OCI-LY7 (cell line): ENCODE results near the gene TSNAXIP1. TPM values are rescaled to one million over a fixed set of nuclear protein-coding genes. Genes with fewer than 3 reads are reported as not detected.

Experiments used
- BruUV-seq: library from RNA; stranded (reverse); fragments of 400-500 nt; replicated peaks from 2 replicates; lab custom pipeline; 2021; lab: Mats Ljungman, UMichigan
- CTCF ChIA-PET: fragments of 300-600 bp; sonication (Branson Sonifier 250); formaldehyde crosslinking; loops from one replicate; lab custom pipeline; 2022; ENCODE audit warnings: antibody characterized with exemption; ENCODE audit not compliant: unreplicated experiment; lab: Charles Lee
- POLR2A ChIA-PET: fragments of 300-600 bp; sonication (Branson Sonifier 250); formaldehyde crosslinking; loops from one replicate; lab custom pipeline; 2022; ENCODE audit warnings: antibody characterized with exemption; lab: Charles Lee
- DNase-seq: peaks from one replicate; pipeline ENCODE4 v3.0.0-alpha.2; 2015; ENCODE audit warnings: low spot score
- H2AFZ ChIP-seq: fragments of 200-600 bp; sonication (generic), shearing (Covaris generic); 2 replicates; pipeline ENCODE4 v1.6.1; 2014; ENCODE audit warnings: mild to moderate bottlenecking, antibody characterized with exemption, low read length, moderate library complexity
- H3K27ac ChIP-seq: fragments of 200-600 bp; sonication (generic); 2 replicates; pipeline ENCODE4 v1.5.1; 2014; ENCODE audit warnings: mixed run types, low read depth, mild to moderate bottlenecking, moderate library complexity, low read length, inconsistent platforms; ENCODE audit not compliant: poor library complexity, severe bottlenecking
- H3K36me3 ChIP-seq: fragments of 200-600 bp; sonication (generic); 2 replicates; pipeline ENCODE4 v1.6.1; 2014; ENCODE audit warnings: mild to moderate bottlenecking, antibody characterized with exemption, low read length, moderate library complexity, mixed read lengths; ENCODE audit not compliant: insufficient read depth
- H3K4me1 ChIP-seq: fragments of 200-600 bp; sonication (generic); 2 replicates; pipeline ENCODE4 v1.5.1; 2014; ENCODE audit warnings: mild to moderate bottlenecking, low read length; ENCODE audit not compliant: insufficient read depth, poor library complexity, severe bottlenecking
- H3K4me2 ChIP-seq: fragments of 200-600 bp; sonication (generic); 2 replicates; pipeline ENCODE4 v1.6.1; 2014; ENCODE audit warnings: mild to moderate bottlenecking, low read length
- H3K4me3 ChIP-seq: fragments of 200-600 bp; sonication (generic); 2 replicates; pipeline ENCODE4 v1.5.1; 2014; ENCODE audit warnings: mild to moderate bottlenecking, low read depth, low read length; ENCODE audit not compliant: poor library complexity, severe bottlenecking
- H3K79me2 ChIP-seq: fragments of 200-600 bp; sonication (generic); 2 replicates; pipeline ENCODE4 v1.6.1; 2016; ENCODE audit warnings: low read depth, mild to moderate bottlenecking, low read length, moderate library complexity, mixed read lengths; ENCODE audit not compliant: insufficient read depth
- H3K9me2 ChIP-seq: fragments of 200-600 bp; sonication (generic); 2 replicates; pipeline ENCODE4 v1.6.1; 2016; ENCODE audit warnings: mild to moderate bottlenecking, low read length, mixed read lengths; ENCODE audit not compliant: insufficient read depth
- H3K9me3 ChIP-seq: fragments of 200-600 bp; sonication (generic); 2 replicates; pipeline ENCODE4 v1.6.1; 2014; ENCODE audit warnings: mild to moderate bottlenecking, mixed run types, low read length, mixed read lengths
- H4K20me1 ChIP-seq: fragments of 200-600 bp; sonication (generic); 2 replicates; pipeline ENCODE4 v1.6.1; 2014; ENCODE audit warnings: mild to moderate bottlenecking, antibody characterized with exemption, low read length, moderate library complexity, mixed read lengths; ENCODE audit not compliant: insufficient read depth
- CTCF ChIP-seq: fragments of 200-600 bp; sonication (generic); conservative IDR thresholded peaks from 2 replicates; pipeline ENCODE4 v1.5.1; 2014; ENCODE audit warnings: mild to moderate bottlenecking, antibody characterized with exemption, low read length, moderate library complexity, mixed read lengths
- EZH2phosphoT487 ChIP-seq: fragments of 200-600 bp; sonication (generic); IDR thresholded peaks from 2 replicates; pipeline ENCODE4 v1.6.1; 2018; ENCODE audit warnings: low read depth, borderline replicate concordance, mild to moderate bottlenecking, mixed run types, antibody characterized with exemption, low read length, moderate library complexity, mixed read lengths
- intact Hi-C: fragments of 100-400 bp; cut with micrococcal nuclease; formaldehyde crosslinking; loops from one replicate; pipeline ENCODE4 v1.10.0; 2022; ENCODE audit not compliant: unreplicated experiment
- total RNA-seq, 2 experiments: library from RNA; depleted of rRNA in 1 of 2; stranded (reverse); fragments of >200 nt in 1 of 2; shearing (Covaris generic) in 1 of 2; gene quantifications; 2 replicates each; pipeline ENCODE4 v1.2.3, GENCODE V29; 2014 to 2022

TSNAXIP1 gene
- total RNA-seq, 2 experiments from 2014 or later = 0.76 to 0.91 TPM

- Histone ChIP-seq H3K9me3 (no peaks in the 10 kb centered on the region), H3K4me2 (peak overlapping the region; percentile 60), H3K79me2 (peaks cover 57% of the 10 kb centered on the region), H2AFZ (no peak overlapping the region), H3K27ac (peak overlapping the region; percentile 76), H3K4me3 (peak overlapping the region; percentile 33), H3K4me1 (peaks cover 54% of the 10 kb centered on the region), H3K9me2 (no peaks in the 10 kb centered on the region), H4K20me1 (no peaks in the 10 kb centered on the region), H3K36me3 (peaks cover 75% of the 10 kb centered on the region)
- TF ChIP-seq EZH2phosphoT487 (no peak), CTCF (no peak)
- DNase-seq = no peak
- intact Hi-C loops = loop anchor here (10.0 kb wide), 1 partner anchor 256 kb away; no protein-coding TSS in a partner anchor
- POLR2A ChIA-PET = interaction anchor here (0.5 to 2.4 kb wide), 4 partner anchors 13 to 174 kb away, joined by 3 to 10 read pairs (median 6); partner anchors contain the start of gene GFOD2
- BruUV-seq = no TSS peak
- CTCF ChIA-PET = no interaction called here
Measured at GRCh38 chr16:67801241-67801640, 5.4 kb upstream of the TSNAXIP1 start.

GRCh38 chr16:67801883-67802282, 4.8 kb upstream of the TSNAXIP1 start:
- Histone ChIP-seq H2AFZ (no peak overlapping the region), H3K36me3 (peaks cover 68% of the 10 kb centered on the region), H3K27ac (peak overlapping the region; percentile 76), H3K9me3 (no peaks in the 10 kb centered on the region), H3K4me3 (peak overlapping the region; percentile 33), H3K4me2 (peak overlapping the region; percentile 60), H4K20me1 (no peaks in the 10 kb centered on the region), H3K79me2 (peaks cover 55% of the 10 kb centered on the region), H3K4me1 (peaks cover 54% of the 10 kb centered on the region), H3K9me2 (no peaks in the 10 kb centered on the region)
- intact Hi-C loops = loop anchor here (10.0 kb wide), 1 partner anchor 257 kb away; no protein-coding TSS in a partner anchor
- peak; percentile 81 for DNase-seq
- no peak for TF ChIP-seq CTCF
- no peak for TF ChIP-seq EZH2phosphoT487
- no TSS peak for BruUV-seq
- POLR2A ChIA-PET = interaction anchor here (0.7 to 2.4 kb wide), 3 partner anchors 21 to 83 kb away, joined by 4 to 10 read pairs (median 8); partner anchors contain the start of gene GFOD2
- CTCF ChIA-PET = no interaction called here

- Histone ChIP-seq H3K4me2 (peak overlapping the region; percentile 9; the same call in 1 of the 2 replicates), H3K9me3 (no peaks in the 10 kb centered on the region), H4K20me1 (no peaks in the 10 kb centered on the region), H3K79me2 (peaks cover 55% of the 10 kb centered on the region), H2AFZ (no peak overlapping the region), H3K36me3 (peaks cover 53% of the 10 kb centered on the region), H3K4me1 (peaks cover 59% of the 10 kb centered on the region), H3K27ac (no peak overlapping the region), H3K4me3 (no peak overlapping the region), H3K9me2 (no peaks in the 10 kb centered on the region)
- no TSS peak for BruUV-seq
- ChIA-PET CTCF (no interaction called here), POLR2A (interaction anchor here (0.7 kb wide), 3 partner anchors 30 to 251 kb away, joined by 3 to 6 read pairs (median 6); no protein-coding TSS in a partner anchor)
- TF ChIP-seq CTCF = no peak
- TF ChIP-seq EZH2phosphoT487 = no peak
- intact Hi-C loops = loop anchor here (10.0 kb wide), 1 partner anchor 259 kb away; no protein-coding TSS in a partner anchor
- peak; percentile 24 for DNase-seq
Measured at GRCh38 chr16:67803894-67804293, 2.8 kb upstream of the TSNAXIP1 start.
